Effector memory CD4-positive, alpha-beta T cell (primary cell): ENCODE measurements around the gene ASXL3.

Source experiments
- DNase-seq, 3 donors: peaks; one replicate each; pipeline ENCODE4 v3.0.0-alpha.2; 2020
- H3K27ac ChIP-seq: 2 replicates; pipeline ENCODE4 v1.7.0; 2013; ENCODE audit warnings: mild to moderate bottlenecking, low read length, moderate library complexity; ENCODE audit not compliant: insufficient read depth, poor library complexity, severe bottlenecking
- H3K27me3 ChIP-seq: replicated peaks from 2 replicates; pipeline ENCODE4 v1.7.0; 2013; ENCODE audit warnings: mild to moderate bottlenecking, low read length; ENCODE audit not compliant: insufficient read depth, control insufficient read depth, poor library complexity, severe bottlenecking
- H3K36me3 ChIP-seq: 2 replicates; pipeline ENCODE4 v1.7.0; 2013; ENCODE audit warnings: mild to moderate bottlenecking, low read length, moderate library complexity; ENCODE audit not compliant: control insufficient read depth, insufficient read depth
- H3K4me1 ChIP-seq: 2 replicates; pipeline ENCODE4 v1.7.0; 2013; ENCODE audit warnings: low read length, mild to moderate bottlenecking; ENCODE audit not compliant: control insufficient read depth, insufficient read depth, poor library complexity, severe bottlenecking
- H3K4me3 ChIP-seq: 2 replicates; pipeline ENCODE4 v1.7.0; 2013; ENCODE audit warnings: low read length, low read depth, mild to moderate bottlenecking; ENCODE audit not compliant: insufficient read depth, poor library complexity, severe bottlenecking
- H3K9me3 ChIP-seq: 2 replicates; pipeline ENCODE4 v1.7.0; 2013; ENCODE audit warnings: mild to moderate bottlenecking, low read length, moderate library complexity; ENCODE audit not compliant: control insufficient read depth

The ASXL3 gene

DNA sequence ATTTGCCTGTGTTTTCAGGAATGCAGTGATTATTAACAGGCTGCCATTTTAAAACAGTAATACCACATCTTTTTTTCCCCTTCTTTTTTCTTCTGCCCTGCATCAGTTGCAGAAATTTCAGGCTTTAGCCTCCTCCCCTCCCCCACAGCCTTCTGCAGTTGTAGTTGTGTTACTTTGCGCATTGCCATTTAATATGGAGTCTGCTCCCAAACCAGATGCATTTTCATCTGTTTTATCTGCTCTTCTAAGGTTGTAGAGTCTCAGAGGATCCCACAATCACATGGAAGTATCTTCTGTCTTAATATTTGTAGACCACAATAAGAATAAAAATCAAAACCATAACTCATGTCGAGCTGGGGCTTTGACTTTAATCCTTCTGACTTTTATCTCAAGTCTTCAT lies 3.8 kb downstream of the ASXL3 start:
- DNase-seq = no peak

DNA sequence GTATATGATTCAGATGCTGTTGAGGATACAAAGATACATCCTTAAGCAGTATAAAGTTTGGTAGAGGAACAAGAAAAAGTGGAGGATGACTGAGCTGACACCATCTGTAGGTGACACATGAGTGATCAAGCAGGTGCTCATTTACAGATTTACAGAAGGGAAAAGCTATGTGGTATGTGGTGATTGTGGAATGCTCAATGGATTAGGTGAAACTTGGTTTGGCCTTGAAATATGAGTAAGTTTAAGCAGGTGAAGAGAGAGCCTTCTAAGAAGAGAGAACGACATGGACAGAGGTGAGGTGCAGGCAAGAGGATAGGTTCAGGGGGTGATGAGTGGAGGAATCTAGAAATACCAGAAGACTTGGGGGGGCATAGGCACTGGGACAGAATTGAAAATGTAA lies 5.9 kb downstream of the ASXL3 start:
- Histone ChIP-seq H3K4me3 (no peak overlapping the region), H3K27me3 (no peaks in the 10 kb centered on the region), H3K36me3 (no peaks in the 10 kb centered on the region), H3K4me1 (no peaks in the 10 kb centered on the region), H3K27ac (no peak overlapping the region), H3K9me3 (no peaks in the 10 kb centered on the region)
- DNase-seq = no peak

More for the DNA sequence above, 3.8 kb downstream of the ASXL3 start:
- no peak overlapping the region for H3K27ac ChIP-seq
- H3K4me1 ChIP-seq = no peaks in the 10 kb centered on the region
- no peaks in the 10 kb centered on the region for H3K36me3 ChIP-seq
- no peaks in the 10 kb centered on the region for H3K27me3 ChIP-seq
- no peaks in the 10 kb centered on the region for H3K9me3 ChIP-seq
- H3K4me3 ChIP-seq = no peak overlapping the region

DNA sequence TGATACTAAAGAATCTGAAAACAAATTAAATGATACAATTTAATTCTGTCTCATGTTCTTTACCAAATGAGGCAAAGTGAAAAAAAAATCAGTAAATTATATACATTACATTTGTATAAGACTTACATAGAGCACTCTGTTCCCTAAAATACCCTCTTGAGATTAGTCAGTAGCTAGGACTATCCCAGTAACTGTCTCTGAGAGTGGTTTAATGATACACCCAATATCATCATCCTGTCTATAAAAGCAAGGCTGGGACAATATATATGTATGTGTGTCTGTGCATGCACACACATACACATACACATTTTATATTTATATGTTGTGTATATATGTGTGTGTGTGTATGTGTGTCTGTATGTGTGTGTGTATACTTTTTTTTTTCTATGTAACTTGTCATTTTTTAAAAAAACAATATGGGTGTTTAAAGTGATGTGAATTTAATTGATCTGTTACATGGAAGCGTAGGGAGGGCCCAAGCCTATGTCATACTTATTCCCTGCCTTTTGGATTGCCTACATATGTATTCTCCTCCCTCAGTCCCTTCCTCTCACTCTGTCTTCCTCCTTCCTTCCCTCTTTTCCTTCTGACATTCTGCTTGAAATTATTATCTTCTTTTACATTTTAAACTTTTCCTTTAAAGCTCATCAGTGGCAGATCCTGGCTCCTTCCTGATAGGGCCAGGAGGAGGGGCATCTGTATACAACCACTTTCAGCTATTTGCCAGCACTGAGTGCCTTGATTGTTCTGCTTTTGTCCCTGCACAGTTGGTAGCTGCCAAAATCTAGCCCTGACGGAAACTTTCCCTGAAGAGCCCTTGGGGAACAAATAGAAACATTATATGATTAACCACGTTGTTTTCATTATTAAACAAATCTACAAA lies 6.8 kb downstream of the ASXL3 start:
- DNase-seq = no peak
- no peaks in the 10 kb centered on the region for H3K36me3 ChIP-seq
- H3K4me3 ChIP-seq = no peak overlapping the region
- H3K27ac ChIP-seq = no peak overlapping the region
- no peaks in the 10 kb centered on the region for H3K4me1 ChIP-seq
- H3K9me3 ChIP-seq = no peaks in the 10 kb centered on the region
- H3K27me3 ChIP-seq = no peaks in the 10 kb centered on the region

DNA sequence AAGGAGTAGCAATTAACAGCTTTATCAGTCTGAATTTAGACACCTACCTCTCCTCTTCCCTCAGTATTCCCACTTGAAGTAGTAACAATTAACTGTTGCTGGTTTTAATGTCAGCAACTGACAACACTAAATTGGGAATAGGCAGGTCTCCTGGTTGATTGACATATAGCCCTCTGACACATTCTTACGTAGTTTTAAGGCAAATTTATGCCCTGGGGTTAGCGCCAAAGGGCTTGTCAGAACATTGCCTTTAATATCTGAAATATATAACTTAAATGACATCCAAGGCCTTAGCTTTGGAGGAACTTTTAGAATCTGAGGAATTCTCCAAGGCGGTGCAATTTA lies 7.4 kb downstream of the ASXL3 start:
- Histone ChIP-seq H3K9me3 (no peaks in the 10 kb centered on the region), H3K27me3 (no peaks in the 10 kb centered on the region), H3K4me3 (no peak overlapping the region), H3K27ac (no peak overlapping the region), H3K4me1 (no peaks in the 10 kb centered on the region), H3K36me3 (no peaks in the 10 kb centered on the region)
- DNase-seq = no peak

DNA sequence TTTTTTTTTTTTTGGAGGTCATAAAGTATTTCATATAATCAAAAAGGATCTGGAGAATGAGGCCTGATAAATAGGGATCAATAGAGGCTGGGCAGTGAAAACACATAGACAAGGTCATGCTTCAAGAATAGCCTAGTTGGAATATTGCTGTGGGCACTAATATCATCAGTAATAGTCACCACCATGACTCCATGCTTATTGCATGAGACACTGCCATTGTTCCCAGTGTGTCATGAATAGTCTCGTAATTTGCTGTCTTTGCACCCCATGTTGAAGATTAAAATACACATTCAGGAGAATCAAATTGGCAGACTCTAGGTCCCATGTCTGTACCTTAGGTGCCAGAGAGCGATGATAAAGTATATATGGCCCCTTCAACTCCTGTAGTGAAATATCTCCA lies 10.3 kb downstream of the ASXL3 start:
- Histone ChIP-seq H3K4me3 (no peak overlapping the region), H3K27ac (no peak overlapping the region), H3K36me3 (no peaks in the 10 kb centered on the region), H3K9me3 (no peaks in the 10 kb centered on the region), H3K27me3 (no peaks in the 10 kb centered on the region), H3K4me1 (no peaks in the 10 kb centered on the region)
- no peak for DNase-seq

DNA sequence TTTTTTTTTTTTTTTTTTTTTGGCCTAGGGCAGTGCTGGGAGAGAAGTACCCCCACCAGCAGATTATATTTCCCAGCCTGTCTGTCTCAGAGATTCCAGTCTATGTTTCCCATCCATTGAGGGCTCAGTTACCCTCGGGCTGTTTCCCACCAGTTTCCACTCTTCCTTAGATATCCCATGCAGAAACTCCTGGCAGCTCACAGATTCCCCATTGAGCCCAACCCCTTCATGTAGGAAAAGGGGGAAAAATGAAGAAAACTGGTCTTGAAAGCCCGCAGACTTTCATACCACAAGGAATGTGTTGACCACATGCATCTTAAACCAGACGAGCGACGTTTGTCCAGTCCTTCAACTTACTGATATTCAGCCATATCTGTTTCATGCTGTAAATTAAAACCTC lies 15.2 kb downstream of the ASXL3 start:
- Histone ChIP-seq H3K4me1 (no peaks in the 10 kb centered on the region), H3K4me3 (no peak overlapping the region), H3K9me3 (no peaks in the 10 kb centered on the region), H3K36me3 (no peaks in the 10 kb centered on the region), H3K27ac (no peak overlapping the region), H3K27me3 (no peaks in the 10 kb centered on the region)
- DNase-seq = no peak

DNA sequence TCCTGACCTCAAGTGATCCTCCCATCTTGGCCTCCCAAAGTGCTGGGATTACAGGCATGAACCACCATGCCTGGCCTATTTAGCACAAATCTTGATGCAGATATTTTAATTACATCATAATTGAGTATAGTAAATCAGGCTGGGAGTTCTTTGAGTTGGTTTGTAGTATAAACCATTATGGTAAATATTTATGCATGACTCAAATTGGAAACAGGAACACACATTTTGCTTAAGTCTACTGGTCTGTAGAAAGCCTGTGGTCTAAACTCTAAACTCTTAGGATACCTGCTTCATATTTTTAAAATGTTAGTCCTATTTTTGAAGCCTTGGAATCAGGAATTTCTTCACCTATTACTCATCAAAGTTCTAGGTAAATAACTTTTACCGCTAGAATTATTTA lies 16.8 kb downstream of the ASXL3 start:
- Histone ChIP-seq H3K27me3 (no peaks in the 10 kb centered on the region), H3K4me1 (no peaks in the 10 kb centered on the region), H3K36me3 (no peaks in the 10 kb centered on the region), H3K27ac (no peak overlapping the region), H3K9me3 (no peaks in the 10 kb centered on the region), H3K4me3 (no peak overlapping the region)
- DNase-seq = no peak

DNA sequence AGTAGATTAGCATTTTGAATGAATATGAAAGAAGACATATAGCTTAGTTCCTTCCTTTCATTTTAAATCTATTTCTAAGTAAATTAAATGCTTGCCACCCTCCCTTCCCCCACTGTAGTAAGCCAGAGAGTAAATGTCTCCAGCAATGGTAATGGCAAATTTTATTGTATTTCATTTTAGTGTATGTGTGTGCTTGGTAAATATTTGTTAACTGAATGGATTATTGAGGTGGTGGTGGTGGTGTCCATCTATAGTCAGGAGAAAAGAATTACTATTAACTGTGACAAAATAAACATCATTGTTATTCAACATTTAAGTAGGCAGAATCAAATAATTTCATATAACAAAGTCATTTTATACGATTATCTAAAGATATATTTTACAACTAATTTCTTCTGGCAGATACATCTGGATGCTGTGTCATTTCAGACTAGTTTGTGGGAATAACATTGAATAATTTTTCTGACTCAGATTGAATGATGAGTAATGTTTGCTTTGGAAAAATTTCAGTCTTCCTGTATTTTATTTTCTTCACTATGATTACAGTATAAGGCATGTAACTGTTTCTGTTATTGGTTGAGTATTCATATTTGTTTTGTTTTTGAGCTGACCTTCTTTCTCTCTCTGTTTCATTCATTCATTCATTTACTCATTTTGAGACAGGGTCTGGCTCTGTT lies 18.3 kb downstream of the ASXL3 start:
- no peaks in the 10 kb centered on the region for H3K36me3 ChIP-seq
- H3K9me3 ChIP-seq = no peaks in the 10 kb centered on the region
- no peak overlapping the region for H3K27ac ChIP-seq
- H3K27me3 ChIP-seq = no peaks in the 10 kb centered on the region
- no peaks in the 10 kb centered on the region for H3K4me1 ChIP-seq
- no peak overlapping the region for H3K4me3 ChIP-seq
- DNase-seq = no peak

GRCh38 chr18:33600846-33601245 lies 22.8 kb downstream of the ASXL3 start:
- H3K27me3 ChIP-seq = no peaks in the 10 kb centered on the region
- H3K4me1 ChIP-seq = no peaks in the 10 kb centered on the region
- H3K9me3 ChIP-seq = no peaks in the 10 kb centered on the region
- no peak overlapping the region for H3K27ac ChIP-seq
- H3K4me3 ChIP-seq = no peak overlapping the region
- no peaks in the 10 kb centered on the region for H3K36me3 ChIP-seq
- DNase-seq = no peak

DNA sequence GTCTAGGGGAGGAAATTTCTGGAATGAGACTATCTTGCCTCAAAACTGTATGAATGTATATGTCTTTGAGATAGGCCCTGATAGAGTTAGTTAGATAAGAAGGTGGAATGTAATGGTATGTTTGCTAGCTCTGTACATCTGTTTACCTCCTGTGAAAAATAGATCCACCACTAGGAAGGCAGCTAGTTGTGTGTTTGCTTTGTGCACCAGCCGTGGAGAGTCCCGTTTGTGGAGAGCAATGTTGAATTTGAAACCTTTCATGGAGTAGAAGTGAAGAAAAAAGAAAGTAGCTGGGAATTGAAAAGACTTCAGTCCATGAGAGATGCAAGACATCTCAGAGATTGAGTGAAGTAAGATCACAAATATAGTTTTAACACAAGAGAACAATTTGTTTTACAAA lies 25.4 kb downstream of the ASXL3 start:
- no peaks in the 10 kb centered on the region for H3K4me1 ChIP-seq
- DNase-seq = no peak
- H3K27ac ChIP-seq = no peak overlapping the region
- H3K27me3 ChIP-seq = no peaks in the 10 kb centered on the region
- H3K36me3 ChIP-seq = no peaks in the 10 kb centered on the region
- H3K4me3 ChIP-seq = no peak overlapping the region
- H3K9me3 ChIP-seq = no peaks in the 10 kb centered on the region
